ENCODE data around the gene CLMN.
A peak's percentile ranks its signal among the peaks of the same experiment; 100 is the strongest.

The CLMN gene

DNA sequence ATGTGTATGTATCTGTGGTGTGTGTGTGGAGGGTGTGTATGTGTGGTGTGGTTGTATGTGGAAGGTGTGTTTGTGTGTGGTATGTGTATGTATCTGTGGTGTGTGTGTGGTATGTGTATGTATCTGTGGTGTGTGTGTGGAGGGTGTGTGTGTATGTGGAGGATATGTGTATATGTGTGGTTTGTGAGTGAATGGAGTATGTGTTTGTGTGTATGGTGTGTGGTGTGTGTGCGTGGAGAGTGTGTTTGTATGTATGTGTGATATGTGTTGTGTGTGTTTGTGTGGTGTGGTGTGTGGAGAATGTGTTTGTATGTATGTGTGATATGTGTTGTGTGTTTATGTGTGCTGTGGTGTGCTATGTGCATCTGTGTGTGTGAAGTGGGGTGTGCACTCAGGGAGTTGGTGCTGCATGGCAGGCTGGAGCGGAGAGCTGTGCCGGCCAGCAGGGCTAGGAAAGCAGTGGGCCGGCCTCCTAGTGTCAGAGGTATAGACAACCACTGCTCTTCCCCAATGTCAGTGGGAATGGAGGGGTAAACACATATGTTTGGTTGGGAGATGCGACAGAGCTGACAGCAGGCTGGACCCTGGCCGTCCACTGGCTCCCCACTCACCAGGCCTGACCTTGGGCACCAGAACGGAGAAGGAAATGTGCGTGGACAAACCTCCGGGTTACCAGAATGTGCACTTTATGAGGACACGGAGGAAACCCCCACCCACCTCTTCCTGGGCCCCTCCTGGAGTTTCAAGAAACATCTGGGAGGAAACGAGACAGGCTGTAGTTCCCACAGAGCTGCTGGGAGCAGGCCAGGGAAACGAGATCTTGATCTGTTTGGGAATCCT is 60.7 kb downstream of the CLMN start:
- TF ChIP-seq, protein P1, sequence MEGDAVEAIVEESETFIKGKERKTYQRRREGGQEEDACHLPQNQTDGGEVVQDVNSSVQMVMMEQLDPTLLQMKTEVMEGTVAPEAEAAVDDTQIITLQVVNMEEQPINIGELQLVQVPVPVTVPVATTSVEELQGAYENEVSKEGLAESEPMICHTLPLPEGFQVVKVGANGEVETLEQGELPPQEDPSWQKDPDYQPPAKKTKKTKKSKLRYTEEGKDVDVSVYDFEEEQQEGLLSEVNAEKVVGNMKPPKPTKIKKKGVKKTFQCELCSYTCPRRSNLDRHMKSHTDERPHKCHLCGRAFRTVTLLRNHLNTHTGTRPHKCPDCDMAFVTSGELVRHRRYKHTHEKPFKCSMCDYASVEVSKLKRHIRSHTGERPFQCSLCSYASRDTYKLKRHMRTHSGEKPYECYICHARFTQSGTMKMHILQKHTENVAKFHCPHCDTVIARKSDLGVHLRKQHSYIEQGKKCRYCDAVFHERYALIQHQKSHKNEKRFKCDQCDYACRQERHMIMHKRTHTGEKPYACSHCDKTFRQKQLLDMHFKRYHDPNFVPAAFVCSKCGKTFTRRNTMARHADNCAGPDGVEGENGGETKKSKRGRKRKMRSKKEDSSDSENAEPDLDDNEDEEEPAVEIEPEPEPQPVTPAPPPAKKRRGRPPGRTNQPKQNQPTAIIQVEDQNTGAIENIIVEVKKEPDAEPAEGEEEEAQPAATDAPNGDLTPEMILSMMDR (IDR thresholded peaks at IDR 0.05; ENCODE audit: low read depth, low read length) = no peak
- peak; percentile 24 to 45 for DNase-seq (ENCODE audit: low read depth in 2 of 2)
- no peak overlapping the region for H3K4me3 ChIP-seq (replicated peaks in 1 of 2; ENCODE audit: low read depth in 2 of 2, low read length in 2 of 2)

DNA sequence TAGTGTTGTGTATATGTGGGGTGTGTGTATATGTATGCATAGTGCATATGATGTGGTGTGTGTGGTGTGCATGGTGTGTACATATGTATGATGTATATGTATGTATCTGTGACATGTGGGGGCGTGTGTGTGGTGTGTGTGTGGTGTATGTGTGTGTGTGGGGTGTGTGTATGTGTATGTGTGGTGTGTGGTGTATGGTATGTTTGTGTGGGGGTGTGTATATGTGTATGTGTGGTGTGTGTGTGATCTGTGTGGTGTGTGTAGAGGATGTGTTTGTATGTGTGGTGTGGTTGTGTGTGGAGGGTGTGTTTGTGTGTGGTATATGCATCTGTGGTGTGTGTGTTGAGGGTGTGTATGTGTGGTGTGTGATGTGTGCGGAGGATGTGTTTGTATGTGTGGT is 61.6 kb downstream of the CLMN start:
- H3K4me3 ChIP-seq (replicated peaks in 1 of 2; ENCODE audit: low read depth in 2 of 2, low read length in 2 of 2) = no peak overlapping the region
- no peak for DNase-seq (ENCODE audit: low read depth in 2 of 2)
- TF ChIP-seq, protein P1 (IDR thresholded peaks at IDR 0.05; ENCODE audit: low read depth, low read length) = no peak

- no peak overlapping the region for H3K4me3 ChIP-seq (replicated peaks in 1 of 2; ENCODE audit: low read depth in 2 of 2, low read length in 2 of 2)
- TF ChIP-seq, protein P1 (IDR thresholded peaks at IDR 0.05; ENCODE audit: low read depth, low read length) = no peak
- DNase-seq (ENCODE audit: low read depth in 2 of 2) = no peak
Measured at GRCh38 chr14:95257521-95257920, 62.2 kb downstream of the CLMN start.

DNA sequence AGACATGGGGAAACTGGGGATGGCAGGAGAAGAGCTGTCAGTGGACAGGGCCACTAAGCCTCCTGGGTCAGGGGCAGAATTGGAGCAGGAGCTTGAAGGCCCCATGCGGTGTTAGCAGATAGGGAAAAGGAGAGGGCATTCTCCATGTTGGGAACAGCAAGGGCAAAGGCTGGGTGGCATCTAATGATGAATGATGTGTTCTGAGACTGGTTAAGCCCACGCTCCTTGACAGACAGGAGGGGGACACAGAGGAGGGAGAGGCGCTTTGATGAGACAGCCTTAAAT is 63.0 kb downstream of the CLMN start:
- TF ChIP-seq, protein P1 (IDR thresholded peaks at IDR 0.05; ENCODE audit: low read depth, low read length) = no peak
- H3K4me3 ChIP-seq (replicated peaks in 1 of 2; ENCODE audit: low read depth in 2 of 2, low read length in 2 of 2) = no peak overlapping the region
- DNase-seq (ENCODE audit: low read depth in 2 of 2) = no peak

DNA sequence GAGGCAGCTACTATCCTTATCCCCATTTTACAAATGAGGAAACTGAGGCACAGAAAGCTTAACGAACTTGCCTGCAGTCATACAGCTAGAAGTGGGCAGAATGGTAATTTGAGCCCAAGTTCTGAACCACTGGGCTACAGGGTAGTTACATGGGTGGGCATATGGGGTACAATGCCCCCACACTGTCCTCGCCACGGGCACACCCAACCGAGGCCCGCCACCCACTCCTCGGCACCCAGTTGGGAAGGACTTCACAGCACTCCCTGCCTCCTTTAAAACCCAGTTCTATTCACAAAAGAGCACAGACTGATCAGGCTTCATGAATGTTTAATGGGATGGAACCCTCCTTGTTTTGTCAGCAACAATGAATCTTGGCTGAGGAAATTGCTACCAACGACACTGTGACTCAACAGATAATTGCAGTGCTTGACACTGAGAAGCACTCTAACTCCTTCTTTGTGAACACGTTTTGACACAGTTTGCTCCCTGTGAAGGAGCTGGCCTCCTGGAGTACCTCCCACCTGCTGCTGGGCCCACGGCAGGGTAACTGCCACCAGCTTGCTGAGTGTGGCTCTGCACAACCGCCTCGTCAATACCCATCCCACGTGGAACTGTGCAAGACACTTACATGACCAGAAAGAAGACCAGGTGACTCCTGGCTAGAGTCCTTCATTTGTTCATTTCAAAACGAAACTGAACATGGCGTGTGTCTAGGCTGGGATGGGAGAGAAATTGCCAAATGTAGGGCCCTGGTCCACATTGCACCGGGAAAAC is 63.5 kb downstream of the CLMN start:
- TF ChIP-seq, protein P1 (IDR thresholded peaks at IDR 0.05; ENCODE audit: low read depth, low read length) = no peak
- no peak for DNase-seq (ENCODE audit: low read depth in 2 of 2)
- H3K4me3 ChIP-seq (replicated peaks in 1 of 2; ENCODE audit: low read depth in 2 of 2, low read length in 2 of 2) = no peak overlapping the region

DNA sequence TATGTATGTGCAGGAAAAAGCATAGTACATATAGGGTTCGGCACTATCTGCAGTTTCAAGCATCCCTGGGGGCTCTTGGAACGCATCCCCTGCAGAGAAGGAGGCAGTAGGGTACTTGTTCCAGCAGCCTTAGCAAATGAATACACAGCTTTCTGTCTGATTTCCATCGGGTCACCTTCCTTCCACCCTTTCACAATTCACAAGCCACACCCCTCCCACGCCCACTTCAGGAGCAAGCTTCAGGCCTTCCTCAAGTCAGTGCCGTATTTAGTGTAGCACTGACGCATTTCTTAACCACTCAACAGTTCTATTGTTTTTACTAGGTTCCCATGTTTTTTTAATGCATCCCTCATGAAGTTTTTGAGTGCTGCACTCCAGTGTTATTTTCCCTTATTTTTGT is 64.2 kb downstream of the CLMN start:
- no peak overlapping the region for H3K4me3 ChIP-seq (replicated peaks in 1 of 2; ENCODE audit: low read depth in 2 of 2, low read length in 2 of 2)
- peak; percentile 73 to 86 for DNase-seq (ENCODE audit: low read depth in 2 of 2)
- TF ChIP-seq, protein P1 (IDR thresholded peaks at IDR 0.05; ENCODE audit: low read depth, low read length) = no peak

Measured in cardiac fibroblast (primary cell).